Measurements from ENCODE around the gene ROPN1L. TPM values are rescaled to one million over a fixed set of nuclear protein-coding genes. Genes with fewer than 3 reads are reported as not detected.

Gene ROPN1L
- total RNA-seq, 2 donors from 2014 or later = not detected

DNA sequence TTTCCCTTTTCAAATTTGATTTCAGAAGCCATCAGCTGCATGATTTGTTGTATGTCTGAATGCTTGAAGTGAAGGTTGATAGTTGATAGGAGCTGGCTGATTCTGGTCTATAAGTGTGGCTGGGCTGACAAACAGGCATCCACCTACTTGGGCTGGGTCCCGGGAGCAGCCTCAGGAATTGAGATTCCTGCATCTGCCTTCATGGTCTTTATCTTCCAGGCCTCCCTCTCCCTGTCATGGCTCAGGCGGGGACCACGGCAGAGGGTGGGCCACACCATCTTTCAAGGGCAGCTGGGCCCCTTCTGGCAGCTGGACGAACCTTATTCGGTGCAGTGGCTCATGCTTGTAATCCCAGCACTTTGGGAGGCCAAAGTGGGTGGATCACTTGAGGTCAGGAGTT lies 55.9 kb downstream of the ROPN1L start:
- Histone ChIP-seq H3K27me3 (no peaks in the 10 kb centered on the region), H3K36me3 (no peaks in the 10 kb centered on the region), H3K4me3 (no peak overlapping the region), H3K9me3 (no peaks in the 10 kb centered on the region), H3K27ac (no peak overlapping the region), H3K9ac (ENCODE audit: low read depth in 2 of 2, low read length in 2 of 2) (no peak overlapping the region), H3K4me1 (no peaks in the 10 kb centered on the region)
- intact Hi-C loops (cut with DNase I) = no loop called here
- TF ChIP-seq, protein P1, sequence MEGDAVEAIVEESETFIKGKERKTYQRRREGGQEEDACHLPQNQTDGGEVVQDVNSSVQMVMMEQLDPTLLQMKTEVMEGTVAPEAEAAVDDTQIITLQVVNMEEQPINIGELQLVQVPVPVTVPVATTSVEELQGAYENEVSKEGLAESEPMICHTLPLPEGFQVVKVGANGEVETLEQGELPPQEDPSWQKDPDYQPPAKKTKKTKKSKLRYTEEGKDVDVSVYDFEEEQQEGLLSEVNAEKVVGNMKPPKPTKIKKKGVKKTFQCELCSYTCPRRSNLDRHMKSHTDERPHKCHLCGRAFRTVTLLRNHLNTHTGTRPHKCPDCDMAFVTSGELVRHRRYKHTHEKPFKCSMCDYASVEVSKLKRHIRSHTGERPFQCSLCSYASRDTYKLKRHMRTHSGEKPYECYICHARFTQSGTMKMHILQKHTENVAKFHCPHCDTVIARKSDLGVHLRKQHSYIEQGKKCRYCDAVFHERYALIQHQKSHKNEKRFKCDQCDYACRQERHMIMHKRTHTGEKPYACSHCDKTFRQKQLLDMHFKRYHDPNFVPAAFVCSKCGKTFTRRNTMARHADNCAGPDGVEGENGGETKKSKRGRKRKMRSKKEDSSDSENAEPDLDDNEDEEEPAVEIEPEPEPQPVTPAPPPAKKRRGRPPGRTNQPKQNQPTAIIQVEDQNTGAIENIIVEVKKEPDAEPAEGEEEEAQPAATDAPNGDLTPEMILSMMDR (IDR thresholded peaks at IDR 0.05) = no peak
- DNase-seq = no peak

DNA sequence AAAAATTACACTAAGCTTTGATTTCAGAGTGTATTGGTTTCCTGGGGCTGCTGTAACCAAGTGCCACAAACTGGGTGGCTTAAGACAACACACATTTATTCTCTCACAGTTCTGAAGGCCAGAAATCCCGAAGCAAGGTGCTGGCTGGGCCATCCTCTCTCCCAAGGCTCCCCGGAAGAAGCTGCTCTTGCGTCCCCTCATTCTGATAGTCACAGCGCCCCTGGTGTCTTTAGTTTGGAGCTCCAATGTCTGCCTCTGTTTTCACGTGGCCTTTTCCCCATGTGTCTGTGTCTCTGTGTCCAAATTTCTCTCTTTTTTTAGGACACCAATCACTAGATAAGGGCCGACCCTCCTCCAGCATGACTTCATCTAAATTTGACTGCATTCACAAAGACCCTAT lies 56.7 kb downstream of the ROPN1L start:
- H3K27ac ChIP-seq = no peak overlapping the region
- H3K36me3 ChIP-seq = no peaks in the 10 kb centered on the region
- TF ChIP-seq, protein P1 (IDR thresholded peaks at IDR 0.05) = no peak
- DNase-seq = no peak
- no peaks in the 10 kb centered on the region for H3K9me3 ChIP-seq
- H3K4me3 ChIP-seq = no peak overlapping the region
- H3K9ac ChIP-seq (ENCODE audit: low read depth in 2 of 2, low read length in 2 of 2) = no peak overlapping the region
- no peaks in the 10 kb centered on the region for H3K4me1 ChIP-seq
- H3K27me3 ChIP-seq = no peaks in the 10 kb centered on the region
- intact Hi-C loops (cut with DNase I) = no loop called here

DNA sequence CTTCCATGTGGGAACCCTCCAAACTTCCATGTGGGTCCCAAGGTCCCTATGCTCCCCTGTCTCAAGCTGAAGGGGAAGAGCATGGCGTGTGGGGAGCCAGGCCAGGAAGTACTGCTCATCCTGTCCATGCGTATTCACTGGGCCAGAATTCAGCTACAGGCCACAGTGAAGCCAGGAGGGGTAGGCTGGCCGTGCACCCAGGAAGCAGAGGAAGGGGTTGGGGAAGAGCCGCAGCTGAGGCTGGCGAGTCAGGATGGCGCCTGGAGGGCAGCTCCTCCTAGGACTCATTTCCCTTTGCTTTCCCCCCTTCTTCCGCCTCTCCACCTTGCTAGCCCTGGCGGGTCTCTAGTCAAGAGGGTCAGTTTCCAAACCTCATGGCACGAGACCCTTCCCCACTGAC lies 57.4 kb downstream of the ROPN1L start:
- no peaks in the 10 kb centered on the region for H3K36me3 ChIP-seq
- no peak for DNase-seq
- no peak overlapping the region for H3K27ac ChIP-seq
- no peaks in the 10 kb centered on the region for H3K27me3 ChIP-seq
- no peak overlapping the region for H3K4me3 ChIP-seq
- TF ChIP-seq, protein P1 (IDR thresholded peaks at IDR 0.05) = no peak
- H3K9me3 ChIP-seq = no peaks in the 10 kb centered on the region
- no peak overlapping the region for H3K9ac ChIP-seq (ENCODE audit: low read depth in 2 of 2, low read length in 2 of 2)
- intact Hi-C loops (cut with DNase I) = no loop called here
- no peaks in the 10 kb centered on the region for H3K4me1 ChIP-seq

DNA sequence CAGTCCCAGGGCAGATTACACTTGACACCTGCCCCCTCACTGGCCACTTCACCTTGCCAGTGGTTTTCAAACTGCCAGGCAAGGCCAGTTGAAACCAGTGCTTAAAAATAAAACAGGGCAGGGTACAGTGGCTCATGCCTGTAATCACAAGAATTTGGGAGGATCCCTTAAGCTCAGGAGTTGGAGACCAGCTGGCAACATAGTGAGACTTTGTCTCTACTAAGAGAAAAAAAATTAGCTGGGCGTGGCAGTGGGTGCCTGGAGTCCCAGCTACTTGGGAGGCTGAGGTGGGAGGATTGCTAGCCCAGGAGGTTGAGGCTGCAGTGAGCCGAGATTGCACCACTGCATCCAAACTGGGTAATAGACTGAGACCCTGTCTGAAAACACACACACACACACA lies 58.1 kb downstream of the ROPN1L start:
- TF ChIP-seq, protein P1 (IDR thresholded peaks at IDR 0.05) = no peak
- no peaks in the 10 kb centered on the region for H3K9me3 ChIP-seq
- intact Hi-C loops (cut with DNase I) = no loop called here

DNA sequence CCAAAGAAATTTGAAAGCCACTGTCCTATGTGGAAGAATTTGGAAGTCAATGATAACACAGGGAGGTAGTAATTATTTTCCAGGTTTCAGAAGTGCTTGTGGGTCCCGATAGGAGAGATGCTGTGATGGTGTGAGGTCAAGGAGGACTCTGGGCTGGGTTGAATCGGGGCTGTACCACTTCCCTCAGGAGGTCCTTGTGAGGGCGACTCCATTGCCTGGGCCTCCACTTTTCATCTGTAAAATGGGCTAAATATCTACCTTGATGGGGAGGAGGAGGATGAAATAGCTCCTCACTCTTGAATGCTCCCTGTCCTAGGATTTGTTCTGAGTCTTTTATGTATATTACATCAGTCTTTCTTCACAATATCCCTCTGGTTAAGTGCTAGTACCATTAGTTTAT lies 59.0 kb downstream of the ROPN1L start:
- H3K27ac ChIP-seq = no peak overlapping the region
- H3K27me3 ChIP-seq = no peaks in the 10 kb centered on the region
- H3K4me3 ChIP-seq = no peak overlapping the region
- TF ChIP-seq, protein P1 (IDR thresholded peaks at IDR 0.05) = no peak
- intact Hi-C loops (cut with DNase I) = no loop called here
- DNase-seq = no peak
- no peak overlapping the region for H3K9ac ChIP-seq (ENCODE audit: low read depth in 2 of 2, low read length in 2 of 2)
- no peaks in the 10 kb centered on the region for H3K9me3 ChIP-seq
- H3K4me1 ChIP-seq = no peaks in the 10 kb centered on the region
- no peaks in the 10 kb centered on the region for H3K36me3 ChIP-seq

More for the DNA sequence above, 58.1 kb downstream of the ROPN1L start:
- Histone ChIP-seq H3K4me3 (no peak overlapping the region), H3K27ac (no peak overlapping the region), H3K36me3 (no peaks in the 10 kb centered on the region), H3K4me1 (no peaks in the 10 kb centered on the region), H3K27me3 (no peaks in the 10 kb centered on the region), H3K9ac (ENCODE audit: low read depth in 2 of 2, low read length in 2 of 2) (no peak overlapping the region)
- DNase-seq = no peak

All from colonic mucosa (tissue), 4 donors.